HG03521 (cell line): ENCODE measurements around the gene SLC5A5.

ENCODE experiments used
- ATAC-seq: cut with Tn5 transposase; IDR thresholded peaks from one replicate; pipeline ENCODE4 v1.9.1; 2021; ENCODE audit warnings: mild to moderate bottlenecking, moderate library complexity; ENCODE audit not compliant: unreplicated experiment

SLC5A5 gene

DNA sequence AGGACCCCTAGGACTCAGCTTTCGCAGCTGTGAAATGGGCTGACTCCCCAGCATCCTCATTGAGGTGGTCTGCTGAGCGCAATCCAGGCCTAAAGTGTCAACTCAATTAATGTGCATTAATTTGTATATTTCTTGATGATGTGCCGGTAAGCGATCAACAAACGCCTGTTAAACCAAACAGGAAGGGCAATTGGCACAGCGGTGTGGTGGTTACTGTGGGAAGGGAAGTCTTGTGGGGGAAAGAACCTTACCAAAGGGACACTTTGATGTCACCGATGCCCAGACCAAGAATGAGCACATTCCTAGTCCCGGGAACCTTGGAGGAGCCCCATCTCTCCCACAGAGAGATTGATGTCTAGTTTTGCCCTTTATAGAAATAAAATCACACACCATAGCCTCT, 25.6 kb upstream of the SLC5A5 start:
- ATAC-seq: no peak

DNA sequence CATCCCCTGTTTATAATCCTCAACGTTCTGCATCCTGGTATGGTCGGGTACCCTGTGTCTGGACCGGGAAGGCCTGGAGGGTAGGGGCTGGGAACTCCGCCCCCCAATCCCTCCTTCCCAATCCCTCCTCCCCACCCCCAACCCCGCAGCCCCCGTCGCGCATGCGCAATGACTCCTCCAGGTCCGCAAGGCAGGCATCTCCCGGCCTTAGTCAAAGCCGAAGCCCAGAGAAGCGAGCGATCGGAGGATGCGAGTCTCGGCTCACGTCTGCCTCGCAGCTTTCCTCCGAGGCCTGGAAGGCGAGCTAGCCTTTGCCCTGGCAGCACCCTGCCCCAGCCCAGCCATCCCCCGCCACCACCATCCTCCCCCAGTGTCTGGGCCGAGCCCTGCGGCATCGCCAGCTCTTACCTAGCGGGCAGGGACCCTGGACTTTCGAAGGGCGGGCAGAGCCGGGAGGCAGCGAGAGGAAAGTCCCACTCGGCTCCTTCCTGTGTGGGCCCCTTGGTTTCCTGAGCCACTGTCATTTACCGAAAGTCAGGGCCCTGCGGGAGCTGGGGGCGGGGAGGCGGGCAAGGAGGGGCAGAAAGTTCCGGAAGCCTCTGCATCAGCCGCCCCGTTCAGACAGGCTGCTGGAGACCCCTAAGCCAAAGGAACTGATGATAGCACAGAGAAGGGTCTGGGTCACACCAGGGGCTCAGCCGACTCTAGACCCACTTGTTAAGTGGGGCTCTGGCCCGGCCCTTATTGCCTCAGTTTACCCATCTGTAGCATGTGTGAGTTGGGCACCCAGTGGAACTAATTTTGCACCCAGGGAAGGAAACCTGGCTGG, 24.0 kb upstream of the SLC5A5 start, which contains the start of gene JAK3:
Gene JAK3, minus strand, starts transcription at position 445 of the 829 bp plus-strand sequence. CDS start 3,565 bp downstream, outside the sequence.
- no peak for ATAC-seq

DNA sequence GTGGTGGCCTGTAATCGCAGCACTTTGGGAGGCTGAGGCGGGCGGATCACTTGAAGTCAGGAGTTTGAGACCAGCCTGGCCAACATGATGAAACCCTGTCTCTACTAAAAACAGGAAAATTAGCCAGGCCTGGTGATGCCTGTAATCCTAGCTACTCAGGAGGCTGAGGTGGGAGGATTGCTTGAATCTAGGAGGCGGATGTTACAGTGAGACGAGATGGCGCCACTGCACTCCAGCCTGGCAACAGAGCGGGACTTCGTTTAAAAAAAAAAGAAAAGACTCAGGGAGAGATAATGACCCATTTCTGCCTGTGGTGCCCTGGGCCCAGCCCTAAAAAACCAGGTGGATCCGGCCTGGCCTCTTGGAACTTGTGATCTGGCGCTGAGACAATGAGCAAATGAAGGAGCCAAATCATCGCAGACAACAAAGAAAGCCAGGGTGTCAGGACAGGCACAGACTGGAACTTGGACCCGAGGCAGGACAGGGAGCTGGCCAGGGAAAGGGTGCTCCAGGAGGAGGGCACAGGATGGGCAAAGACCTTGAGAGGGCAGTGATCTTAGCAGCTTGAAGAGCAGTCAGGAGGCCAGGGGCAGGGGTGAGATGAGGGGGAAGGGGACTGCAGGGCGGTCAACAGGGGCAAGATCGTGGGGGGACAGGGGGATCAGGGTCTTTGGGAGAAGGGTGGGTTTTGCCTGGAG, 23.0 kb upstream of the SLC5A5 start:
- no peak for ATAC-seq

DNA sequence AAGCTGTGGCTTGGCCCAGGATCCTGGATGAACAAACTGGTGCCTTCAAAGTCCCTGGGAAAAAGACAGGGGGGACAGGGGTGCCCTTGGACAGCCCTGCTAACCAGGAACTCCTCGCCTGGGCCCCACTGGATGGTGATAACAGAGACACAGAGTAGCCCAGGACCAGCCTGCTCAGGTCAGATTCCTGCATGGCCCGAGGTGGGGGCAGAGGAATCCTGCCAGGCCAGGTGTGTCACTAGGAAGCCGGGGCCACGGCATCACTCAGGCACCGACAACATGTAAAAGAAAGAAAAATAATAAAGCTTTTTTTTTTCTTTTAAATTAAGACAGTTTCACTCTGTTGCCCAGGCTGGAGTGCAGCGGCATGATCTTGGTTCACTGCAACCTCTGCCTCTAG, 17.7 kb upstream of the SLC5A5 start:
- no peak for ATAC-seq

- no peak for ATAC-seq
Observed at GRCh38 chr19:17855280-17856152, 16.2 kb upstream of the SLC5A5 start.

GRCh38 chr19:17859533-17860330, 12.0 kb upstream of the SLC5A5 start, which contains the start of gene RPL18A:
TSS of gene RPL18A (plus strand) at chr19:17859910. CDS start at chr19:17859957, 47 bp downstream.
- ATAC-seq: peak; percentile 92

GRCh38 chr19:17860331-17860992, 11.3 kb upstream of the SLC5A5 start:
- ATAC-seq: no peak

GRCh38 chr19:17860993-17861360, 10.8 kb upstream of the SLC5A5 start:
- ATAC-seq: no peak

- no peak for ATAC-seq
Observed at GRCh38 chr19:17861542-17862402, 10.0 kb upstream of the SLC5A5 start.

DNA sequence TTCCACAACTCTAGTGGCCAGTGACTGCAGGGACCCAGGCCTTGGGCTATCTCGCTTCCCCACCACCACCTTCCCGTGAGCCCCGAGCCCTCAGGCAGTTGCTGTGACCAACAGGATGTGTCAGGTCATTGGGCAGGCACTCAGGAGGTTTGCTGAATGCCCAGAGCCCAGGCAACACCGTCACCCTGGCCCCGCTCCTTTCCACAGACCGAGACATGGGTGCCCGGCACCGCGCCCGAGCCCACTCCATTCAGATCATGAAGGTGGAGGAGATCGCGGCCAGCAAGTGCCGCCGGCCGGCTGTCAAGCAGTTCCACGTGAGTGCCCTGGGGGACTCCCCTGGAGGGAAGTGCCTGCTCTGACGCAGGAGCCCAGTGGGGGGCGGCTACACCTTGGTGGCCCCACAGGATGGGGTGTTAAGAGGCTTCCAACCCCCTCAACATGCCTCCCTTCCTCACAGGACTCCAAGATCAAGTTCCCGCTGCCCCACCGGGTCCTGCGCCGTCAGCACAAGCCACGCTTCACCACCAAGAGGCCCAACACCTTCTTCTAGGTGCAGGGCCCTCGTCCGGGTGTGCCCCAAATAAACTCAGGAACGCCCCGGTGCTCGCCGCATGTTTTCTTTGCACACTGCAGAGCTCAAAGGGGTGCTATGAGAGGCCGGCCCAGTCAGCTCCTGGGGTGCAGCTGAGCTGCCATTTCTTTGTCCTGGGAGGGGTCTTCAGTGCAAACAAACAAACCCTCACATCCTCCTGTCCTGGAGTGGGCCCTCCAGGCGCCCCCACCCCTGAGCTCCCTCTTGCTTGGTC, 8.8 kb upstream of the SLC5A5 start:
- no peak for ATAC-seq

DNA sequence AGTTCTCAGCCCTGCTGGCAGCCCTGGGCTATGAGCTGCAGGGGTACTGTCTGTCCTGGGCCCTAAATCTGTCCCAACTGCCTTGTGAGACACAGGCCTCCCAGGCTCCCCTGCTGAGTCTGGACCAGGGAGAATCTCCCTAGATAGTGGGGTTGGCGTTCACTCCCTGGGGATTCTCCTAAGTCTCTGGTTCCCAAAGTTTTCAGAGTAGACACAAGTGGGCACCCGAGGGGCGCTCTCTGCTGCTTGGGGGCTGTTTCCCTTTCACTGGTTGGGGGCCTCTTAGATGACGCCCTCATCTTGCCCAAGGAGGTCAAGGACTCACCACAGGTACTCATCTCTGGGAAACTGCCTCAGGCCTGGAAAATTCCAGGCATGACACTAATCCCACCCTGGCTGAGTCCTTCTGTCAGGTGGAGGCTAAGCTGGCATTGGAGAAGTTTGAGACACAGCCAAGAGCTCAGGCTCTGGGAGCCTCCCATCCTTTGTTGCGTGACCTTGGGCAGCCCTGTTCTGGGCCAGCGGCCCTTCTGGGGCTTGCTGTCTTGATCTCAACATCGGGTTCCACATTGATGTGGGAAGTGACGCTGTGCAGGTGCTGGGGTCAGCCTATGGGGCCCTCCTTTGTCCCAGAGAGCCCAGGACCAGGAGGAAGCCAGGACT, 8.1 kb upstream of the SLC5A5 start:
- ATAC-seq: no peak

DNA sequence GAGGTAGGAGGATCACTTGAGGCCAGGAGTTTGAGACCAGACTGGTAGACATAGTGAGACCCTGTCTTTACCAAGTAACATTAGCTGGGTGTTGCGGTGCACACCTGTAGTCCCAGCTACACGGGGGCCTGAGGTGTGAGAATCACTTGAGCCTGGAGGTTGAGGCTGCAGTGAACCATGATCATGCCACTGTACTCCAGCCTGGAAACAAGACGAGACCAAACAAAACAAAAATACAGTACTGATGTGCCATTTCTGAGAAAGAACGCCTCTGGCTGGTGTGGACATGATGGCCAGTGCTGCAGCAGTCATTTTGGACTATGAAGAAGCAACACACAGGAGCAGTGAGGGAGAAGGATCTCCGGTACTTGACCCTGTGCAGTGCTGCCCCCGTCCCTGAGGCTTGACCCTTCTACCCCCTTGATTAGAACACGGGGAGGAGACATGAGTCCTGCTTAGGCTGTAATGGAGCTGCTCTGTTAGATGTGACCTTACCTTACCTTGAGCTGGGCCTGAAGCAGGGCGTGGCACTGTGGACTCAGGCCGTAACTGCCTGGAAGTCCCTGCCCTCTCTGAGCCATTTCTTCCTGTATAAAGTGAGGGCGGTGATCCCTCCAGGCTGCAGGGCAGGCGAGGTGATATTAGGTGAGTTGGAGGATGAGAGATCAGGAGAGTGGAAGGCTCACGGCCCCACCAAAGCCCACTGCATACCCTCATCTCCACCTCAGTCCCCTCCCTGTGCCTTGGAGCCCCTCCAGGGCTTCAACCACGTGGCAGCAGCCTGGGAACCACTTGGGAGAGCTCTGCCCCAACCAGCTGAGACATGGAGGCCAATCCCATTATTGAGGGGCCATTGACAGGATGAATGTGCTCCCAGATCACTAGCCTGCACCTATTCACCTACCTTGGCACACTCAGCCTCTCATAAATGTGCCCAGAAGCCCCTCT, 6.1 kb upstream of the SLC5A5 start:
- ATAC-seq: no peak

DNA sequence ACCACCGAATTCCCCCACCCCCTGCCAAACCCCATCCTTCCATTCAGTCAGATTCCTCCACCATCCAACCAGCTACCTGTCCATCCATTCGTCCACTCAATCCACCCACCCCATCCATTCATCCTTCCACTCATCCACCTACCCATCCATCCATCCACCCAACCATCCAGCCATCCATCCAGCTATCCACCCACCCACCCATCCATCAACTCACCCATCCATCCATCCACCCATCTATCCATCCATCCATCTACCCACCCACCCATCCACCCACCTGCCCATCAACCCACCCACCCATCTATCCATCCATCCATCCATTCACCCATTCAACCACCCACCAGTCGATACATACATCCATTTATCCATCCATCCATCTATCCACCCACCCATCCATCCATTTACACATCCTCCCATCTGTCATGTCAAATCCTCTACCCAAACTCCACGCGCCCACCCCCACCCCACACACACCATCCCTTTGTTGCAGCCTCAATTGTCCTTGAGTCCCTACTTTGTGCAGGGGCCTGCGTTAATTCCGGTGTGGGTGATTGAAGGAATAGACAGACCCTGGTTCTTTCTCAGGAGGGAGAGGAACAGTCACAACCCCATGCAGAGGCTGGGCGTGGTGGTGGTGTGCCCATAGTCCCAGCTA, 5.3 kb upstream of the SLC5A5 start:
- ATAC-seq: no peak

DNA sequence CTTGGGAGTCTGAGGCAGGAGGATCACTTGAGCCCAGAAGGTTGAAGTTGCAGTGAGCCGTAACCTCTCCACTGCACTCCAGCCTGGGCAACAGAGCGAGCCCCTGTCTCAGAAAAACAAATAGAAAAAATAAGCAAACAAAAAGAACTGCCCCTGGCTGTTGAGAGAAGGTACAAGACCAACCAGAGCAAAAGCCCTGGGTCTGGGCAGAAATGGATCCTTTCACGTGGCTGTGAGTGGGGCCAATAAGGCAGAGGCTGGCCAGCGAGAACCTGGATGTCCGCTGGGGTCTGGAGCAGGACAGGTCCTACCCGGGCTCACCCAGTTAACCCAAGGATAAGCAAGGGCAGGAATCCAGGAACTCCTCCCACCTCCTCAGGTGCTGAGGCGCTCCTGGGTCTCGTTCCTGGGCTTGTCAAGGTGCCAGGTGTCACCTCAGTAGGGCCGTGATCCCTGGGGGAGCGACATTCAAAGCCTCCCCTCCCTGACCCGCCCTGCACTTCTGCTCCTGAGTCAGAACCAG, 4.7 kb upstream of the SLC5A5 start:
- ATAC-seq: no peak

DNA sequence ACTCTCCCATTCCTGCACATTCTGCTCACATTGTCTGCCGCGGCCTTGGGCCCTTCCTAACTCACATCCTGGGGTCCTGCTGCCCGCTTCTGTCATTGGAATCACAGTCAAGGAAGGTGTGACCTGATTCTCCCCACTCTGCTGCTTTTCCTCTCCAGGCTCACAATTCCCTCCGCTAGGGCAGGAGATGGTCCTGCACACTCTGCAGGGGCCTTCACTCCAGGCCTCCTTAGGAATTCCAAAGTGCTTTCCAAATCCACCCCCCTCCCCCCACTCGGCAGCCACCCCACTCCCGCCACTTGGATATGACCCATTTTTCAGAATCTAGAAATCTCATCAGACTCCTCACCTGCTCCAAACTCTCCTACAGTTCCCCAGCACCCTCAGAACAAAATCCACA, 3.1 kb upstream of the SLC5A5 start:
- ATAC-seq: no peak

DNA sequence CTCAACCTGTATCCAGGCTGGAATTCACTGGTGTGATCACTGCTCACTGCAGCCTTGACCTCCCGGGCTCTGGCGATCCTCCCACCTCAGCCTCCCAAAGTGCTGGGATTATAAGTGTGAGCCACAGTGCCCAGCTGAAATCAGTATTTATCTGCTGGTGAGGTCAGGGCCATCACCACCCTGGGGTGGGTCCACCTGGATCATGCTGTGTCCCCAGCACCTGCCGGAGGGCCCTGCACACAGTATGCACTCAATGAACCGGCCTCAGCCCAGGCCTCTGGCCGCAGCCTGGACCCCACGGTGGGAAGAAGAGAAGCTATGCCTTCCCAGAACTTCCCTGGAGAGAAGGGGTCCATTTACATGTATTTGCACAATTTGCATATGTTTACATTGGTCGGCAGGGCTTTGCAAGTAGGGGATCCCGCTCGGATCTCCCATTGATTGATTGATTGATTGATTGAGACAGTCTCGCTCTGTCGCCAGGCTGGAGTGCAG, 2.6 kb upstream of the SLC5A5 start:
- ATAC-seq: no peak
